GM23248 (cell line): ENCODE results near the gene NEK6.

Source experiments
- EZH2 ChIP-seq: fragments of 200-600 bp; sonication (generic); IDR thresholded peaks from 2 replicates; pipeline ENCODE4 v1.6.1; 2018; ENCODE audit warnings: antibody characterized with exemption, mild to moderate bottlenecking; ENCODE audit not compliant: insufficient read depth, poor library complexity, severe bottlenecking
- EZH2phosphoT487 ChIP-seq: fragments of 200-600 bp; sonication (generic); IDR thresholded peaks from 2 replicates; pipeline ENCODE4 v1.6.1; 2018; ENCODE audit warnings: antibody characterized with exemption, moderate library complexity, mild to moderate bottlenecking, low read depth; ENCODE audit not compliant: insufficient read depth

DNA sequence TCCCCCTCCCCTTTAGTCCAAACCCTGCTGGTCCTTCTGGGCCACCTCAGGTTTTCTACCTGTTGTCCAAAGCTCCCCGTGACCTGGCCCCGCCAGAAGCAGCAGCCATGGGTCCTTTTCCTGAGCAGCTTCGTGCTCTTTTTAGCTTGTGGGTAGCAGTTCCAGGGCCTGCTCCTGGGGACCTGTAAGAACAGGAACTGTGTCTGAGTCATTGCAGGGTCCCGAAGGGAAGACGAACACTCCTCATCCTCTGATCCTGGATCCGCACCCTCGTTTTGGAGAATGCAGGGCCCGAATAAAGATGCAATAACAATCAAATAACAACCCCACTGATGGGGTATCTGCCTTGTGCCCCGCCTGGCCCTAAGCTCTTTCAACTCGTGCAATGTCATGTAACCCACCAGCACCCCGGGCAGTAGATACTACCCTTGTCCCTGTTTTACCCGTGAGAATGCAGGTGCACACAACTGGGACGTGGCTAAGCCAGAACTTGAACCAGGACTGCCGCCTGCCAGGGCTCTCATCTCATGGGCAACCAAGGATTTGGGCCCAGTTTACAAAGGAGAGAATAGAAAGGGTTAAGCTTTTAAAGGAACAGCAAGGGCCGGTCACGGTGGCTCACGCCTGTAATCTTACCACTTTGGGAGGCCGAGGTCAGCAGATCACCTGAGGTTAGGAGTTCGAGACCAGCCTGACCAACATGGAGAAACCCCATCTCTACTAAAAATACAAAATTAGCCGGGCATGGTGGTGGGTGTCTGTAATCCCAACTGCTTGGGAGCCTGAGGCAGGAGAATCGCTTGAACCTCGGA, 33.2 kb downstream of the NEK6 start:
- no peak for TF ChIP-seq EZH2phosphoT487
- no peak for TF ChIP-seq EZH2
